Mesendoderm (in vitro differentiated cells): ENCODE results near the gene NKD1.

Experiments used
- DNase-seq: peaks from one replicate; pipeline ENCODE4 v3.0.0; 2013
- H2AK5ac ChIP-seq: 2 replicates; pipeline ENCODE4 v1.6.1; 2013; ENCODE audit warnings: low read length, inconsistent platforms
- H2BK120ac ChIP-seq: 2 replicates; pipeline ENCODE4 v1.6.1; 2013; ENCODE audit warnings: low read depth, mild to moderate bottlenecking, low read length, moderate library complexity, mixed read lengths
- H2BK15ac ChIP-seq: replicated peaks from 2 replicates; pipeline ENCODE4 v1.6.1; 2013; ENCODE audit warnings: low read depth, mild to moderate bottlenecking, moderate library complexity
- H2BK5ac ChIP-seq: 2 replicates; pipeline ENCODE4 v1.6.1; 2013; ENCODE audit warnings: low read length, inconsistent platforms
- H3K18ac ChIP-seq: 2 replicates; pipeline ENCODE4 v1.6.1; 2013; ENCODE audit warnings: mild to moderate bottlenecking, low read length, mixed read lengths
- H3K23ac ChIP-seq: one replicate; pipeline ENCODE4 v1.6.1; 2013; ENCODE audit warnings: low read length
- H3K27ac ChIP-seq: 2 replicates; pipeline ENCODE4 v1.5.1; 2013; ENCODE audit warnings: low read depth, mild to moderate bottlenecking, inconsistent platforms, low read length, moderate library complexity
- H3K27me3 ChIP-seq: 2 replicates; pipeline ENCODE4 v1.6.1; 2013; ENCODE audit warnings: low read length, control low read depth, mild to moderate bottlenecking, inconsistent platforms; ENCODE audit not compliant: insufficient read depth, poor library complexity
- H3K36me3 ChIP-seq: 2 replicates; pipeline ENCODE4 v1.6.1; 2013; ENCODE audit warnings: low read length, inconsistent platforms; ENCODE audit not compliant: control insufficient read depth, insufficient read depth
- H3K4ac ChIP-seq: one replicate; pipeline ENCODE4 v1.6.1; 2013; ENCODE audit warnings: low read depth, mild to moderate bottlenecking, low read length, moderate library complexity
- H3K4me1 ChIP-seq: 2 replicates; pipeline ENCODE4 v1.6.1; 2013; ENCODE audit warnings: low read depth, low read length, inconsistent platforms; ENCODE audit not compliant: control insufficient read depth
- H3K4me2 ChIP-seq: 2 replicates; pipeline ENCODE4 v1.6.1; 2013; ENCODE audit warnings: low read length
- H3K4me3 ChIP-seq: 2 replicates; pipeline ENCODE4 v1.5.1; 2013; ENCODE audit warnings: mild to moderate bottlenecking, low read length
- H3K56ac ChIP-seq: one replicate; pipeline ENCODE4 v1.6.1; 2013; ENCODE audit warnings: low read length
- H3K79me1 ChIP-seq: 2 replicates; pipeline ENCODE4 v1.6.1; 2013; ENCODE audit warnings: low read length, inconsistent platforms
- H3K79me2 ChIP-seq: 2 replicates; pipeline ENCODE4 v1.6.1; 2013; ENCODE audit warnings: mild to moderate bottlenecking, low read length; ENCODE audit not compliant: control insufficient read depth, insufficient read depth
- H3K9ac ChIP-seq: 2 replicates; pipeline ENCODE4 v1.6.1; 2013; ENCODE audit warnings: low read length, inconsistent platforms
- H4K5ac ChIP-seq: one replicate; pipeline ENCODE4 v1.6.1; 2013; ENCODE audit warnings: low read length
- H4K8ac ChIP-seq: one replicate; pipeline ENCODE4 v1.6.1; 2013; ENCODE audit warnings: low read depth, mild to moderate bottlenecking, control low read depth, low read length, moderate library complexity
- WGBS: extraction: QIAGEN DNeasy Blood & Tissue Kit; methylation state at CpG from one replicate; pipeline ENCODE4 v1.1.7; 2013; ENCODE audit warnings: low lambda C conversion rate, missing lambda C conversion rate; ENCODE audit not compliant: insufficient coverage; ENCODE audit errors: extremely low coverage; 5-methylcytosine and 5-hydroxymethylcytosine counted together

NKD1 gene

GRCh38 chr16:50653633-50654519 is 105.7 kb downstream of the NKD1 start:
- H2BK15ac ChIP-seq, result no peak overlapping the region
- H4K5ac ChIP-seq, result peak overlapping the region; percentile 30
- H3K27ac ChIP-seq, result no peak overlapping the region
- no peak overlapping the region for H3K4ac ChIP-seq
- DNase-seq, result no peak
- H3K4me3 ChIP-seq, result no peak overlapping the region
- H3K4me1 ChIP-seq, result peaks cover 5% of the 10 kb centered on the region
- H3K18ac ChIP-seq, result no peak overlapping the region
- no peaks in the 10 kb centered on the region for H3K79me2 ChIP-seq
- no peaks in the 10 kb centered on the region for H3K27me3 ChIP-seq
- H3K23ac ChIP-seq, result no peak overlapping the region
- H4K8ac ChIP-seq, result no peak overlapping the region
- H2AK5ac ChIP-seq, result peak overlapping the region; percentile 98
- H3K79me1 ChIP-seq, result no peaks in the 10 kb centered on the region
- no peak overlapping the region for H3K4me2 ChIP-seq
- peak overlapping the region; percentile 92 for H2BK5ac ChIP-seq
- H3K9ac ChIP-seq, result peak overlapping the region; percentile 16
- no peak overlapping the region for H2BK120ac ChIP-seq
- no CpG with 5 or more reads among the region's 11 CpGs for WGBS
- no peaks in the 10 kb centered on the region for H3K36me3 ChIP-seq
- peak overlapping the region; percentile 65 for H3K56ac ChIP-seq

GRCh38 chr16:50655558-50656055 is 107.4 kb downstream of the NKD1 start:
- no peak for DNase-seq
- H3K27me3 ChIP-seq, result no peaks in the 10 kb centered on the region
- H3K56ac ChIP-seq, result peak overlapping the region; percentile 68
- H4K5ac ChIP-seq, result no peak overlapping the region
- no peaks in the 10 kb centered on the region for H3K36me3 ChIP-seq
- WGBS, result no CpG with 5 or more reads among the region's 3 CpGs
- H3K4ac ChIP-seq, result no peak overlapping the region
- no peak overlapping the region for H2BK15ac ChIP-seq
- no peak overlapping the region for H3K4me2 ChIP-seq
- no peaks in the 10 kb centered on the region for H3K79me1 ChIP-seq
- H3K4me1 ChIP-seq, result peaks cover 9% of the 10 kb centered on the region
- peak overlapping the region; percentile 85 for H2AK5ac ChIP-seq
- peak overlapping the region; percentile 79 for H2BK5ac ChIP-seq
- no peak overlapping the region for H3K27ac ChIP-seq
- no peak overlapping the region for H3K9ac ChIP-seq
- H3K79me2 ChIP-seq, result no peaks in the 10 kb centered on the region
- H3K23ac ChIP-seq, result no peak overlapping the region
- H2BK120ac ChIP-seq, result no peak overlapping the region
- H4K8ac ChIP-seq, result no peak overlapping the region
- H3K4me3 ChIP-seq, result no peak overlapping the region
- H3K18ac ChIP-seq, result no peak overlapping the region

- Histone ChIP-seq H3K4ac (no peak overlapping the region), H3K27me3 (no peaks in the 10 kb centered on the region), H3K79me1 (no peaks in the 10 kb centered on the region), H3K79me2 (no peaks in the 10 kb centered on the region), H3K9ac (no peak overlapping the region), H2BK5ac (no peak overlapping the region), H4K8ac (no peak overlapping the region), H3K56ac (peak overlapping the region; percentile 22), H2AK5ac (no peak overlapping the region), H3K36me3 (no peaks in the 10 kb centered on the region), H3K4me1 (peaks cover 9% of the 10 kb centered on the region), H3K18ac (no peak overlapping the region), H3K23ac (no peak overlapping the region), H3K27ac (no peak overlapping the region), H4K5ac (no peak overlapping the region), H3K4me3 (no peak overlapping the region), H3K4me2 (no peak overlapping the region), H2BK120ac (no peak overlapping the region), H2BK15ac (no peak overlapping the region)
- no peak for DNase-seq
- no CpG with 5 or more reads among the region's 5 CpGs for WGBS
These were observed 109.0 kb downstream of the NKD1 start for GRCh38 chr16:50657241-50657640.

GRCh38 chr16:50659806-50660205 is 111.6 kb downstream of the NKD1 start:
- H3K4me1 ChIP-seq, result peaks cover 5% of the 10 kb centered on the region
- no peak overlapping the region for H3K4me2 ChIP-seq
- peak overlapping the region; percentile 40 for H3K56ac ChIP-seq
- peak overlapping the region; percentile 51 for H2BK5ac ChIP-seq
- peak; percentile 59 for DNase-seq
- no peak overlapping the region for H2BK15ac ChIP-seq
- H4K5ac ChIP-seq, result no peak overlapping the region
- no CpG with 5 or more reads among the region's 5 CpGs for WGBS
- H3K79me2 ChIP-seq, result no peaks in the 10 kb centered on the region
- no peak overlapping the region for H2AK5ac ChIP-seq
- H3K4me3 ChIP-seq, result no peak overlapping the region
- H4K8ac ChIP-seq, result no peak overlapping the region
- no peaks in the 10 kb centered on the region for H3K27me3 ChIP-seq
- no peak overlapping the region for H3K23ac ChIP-seq
- peak overlapping the region; percentile 74 for H3K4ac ChIP-seq
- no peaks in the 10 kb centered on the region for H3K79me1 ChIP-seq
- no peak overlapping the region for H3K9ac ChIP-seq
- no peak overlapping the region for H2BK120ac ChIP-seq
- no peak overlapping the region for H3K27ac ChIP-seq
- H3K18ac ChIP-seq, result no peak overlapping the region
- no peaks in the 10 kb centered on the region for H3K36me3 ChIP-seq

GRCh38 chr16:50662306-50662940 is 114.2 kb downstream of the NKD1 start:
- Histone ChIP-seq H3K27ac (no peak overlapping the region), H3K4me1 (peaks cover 4% of the 10 kb centered on the region), H3K18ac (no peak overlapping the region), H2BK5ac (no peak overlapping the region), H4K8ac (no peak overlapping the region), H2BK15ac (no peak overlapping the region), H3K4ac (no peak overlapping the region), H4K5ac (no peak overlapping the region), H3K9ac (no peak overlapping the region), H3K36me3 (no peaks in the 10 kb centered on the region), H3K4me3 (no peak overlapping the region), H3K79me1 (no peaks in the 10 kb centered on the region), H3K4me2 (no peak overlapping the region), H2BK120ac (no peak overlapping the region), H2AK5ac (no peak overlapping the region), H3K79me2 (no peaks in the 10 kb centered on the region), H3K56ac (no peak overlapping the region), H3K23ac (no peak overlapping the region), H3K27me3 (no peaks in the 10 kb centered on the region)
- no peak for DNase-seq
- no CpG with 5 or more reads among the region's 10 CpGs for WGBS
